ENCODE results near the gene OSBPL1A. TPM values are rescaled to one million over a fixed set of nuclear protein-coding genes. Genes with fewer than 3 reads are reported as not detected.
A peak's percentile ranks its signal among the peaks of the same experiment; 100 is the strongest.
"Not testable (repeated sequence)": the region's sequence is repeated elsewhere in the genome, so short reads cannot be mapped to it uniquely, and the experiment has no call there.

Gene OSBPL1A
- total RNA-seq, 1 donor from 2014 or later: 49.4 TPM

- intact Hi-C loops (cut with DNase I): no loop called here
- DNase-seq (ENCODE audit: low spot score): no peak
Measured at GRCh38 chr18:24402209-24402785, 4.7 kb upstream of the OSBPL1A start.

DNA sequence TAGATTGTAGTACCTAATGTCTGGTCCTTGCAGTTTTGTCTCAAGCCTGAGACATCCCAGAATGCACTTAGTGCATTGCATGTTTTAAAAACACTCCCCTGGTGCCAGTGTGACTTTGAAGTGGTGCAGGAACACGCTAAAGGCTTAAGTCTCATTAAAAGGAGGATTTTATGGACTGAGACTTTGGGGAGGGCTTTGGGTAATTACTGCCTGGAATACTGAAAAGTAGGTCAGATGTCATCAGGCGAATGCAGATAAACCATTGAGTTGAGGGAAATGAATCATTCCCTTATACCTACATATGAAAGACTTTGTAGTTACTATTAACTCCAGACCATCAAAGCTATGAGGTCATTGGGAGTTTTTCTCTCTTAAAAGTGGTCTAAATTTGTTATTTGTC, 3.0 kb upstream of the OSBPL1A start:
- DNase-seq (ENCODE audit: low spot score): no peak
- intact Hi-C loops (cut with DNase I): no loop called here

DNA sequence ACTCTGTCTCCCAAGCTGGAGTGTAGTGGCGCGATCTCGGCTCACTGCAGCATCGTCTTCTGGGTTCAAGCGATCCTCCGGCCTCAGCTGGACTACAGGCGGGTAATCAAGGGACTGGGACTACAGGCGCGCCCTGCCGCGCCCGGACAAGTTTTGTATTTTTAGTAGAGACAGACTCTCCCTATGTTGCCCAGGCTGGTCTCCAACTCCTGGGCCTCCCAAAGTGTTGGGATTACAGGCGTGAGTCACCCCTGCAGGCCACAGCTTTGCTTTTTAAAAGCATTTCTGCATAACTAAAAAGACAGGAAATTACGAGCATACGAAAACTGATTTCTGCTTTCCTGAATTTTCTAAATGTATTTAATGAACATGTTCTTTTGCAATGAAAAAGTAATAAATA, 916 bp upstream of the OSBPL1A start:
- intact Hi-C loops (cut with DNase I): loop anchor here (5.0 kb wide), 1 partner anchor 954 kb away; the partner anchor contains the start of gene ZNF521
- DNase-seq (ENCODE audit: low spot score): no peak

GRCh38 chr18:24397131-24397693, 412 bp downstream of the OSBPL1A start:
- DNase-seq (ENCODE audit: low spot score): peak; percentile 78
- intact Hi-C loops (cut with DNase I): loop anchor here (5.0 kb wide), 1 partner anchor 955 kb away; the partner anchor contains the start of gene ZNF521

GRCh38 chr18:24396082-24396633, 1.5 kb downstream of the OSBPL1A start:
- intact Hi-C loops (cut with DNase I): loop anchor here (5.0 kb wide), 1 partner anchor 956 kb away; the partner anchor contains the start of gene ZNF521
- DNase-seq (ENCODE audit: low spot score): no peak

GRCh38 chr18:24395049-24395795, 2.4 kb downstream of the OSBPL1A start:
- intact Hi-C loops (cut with DNase I): loop anchor here (5.0 kb wide), 1 partner anchor 957 kb away; the partner anchor contains the start of gene ZNF521
- no peak for DNase-seq (ENCODE audit: low spot score)

DNA sequence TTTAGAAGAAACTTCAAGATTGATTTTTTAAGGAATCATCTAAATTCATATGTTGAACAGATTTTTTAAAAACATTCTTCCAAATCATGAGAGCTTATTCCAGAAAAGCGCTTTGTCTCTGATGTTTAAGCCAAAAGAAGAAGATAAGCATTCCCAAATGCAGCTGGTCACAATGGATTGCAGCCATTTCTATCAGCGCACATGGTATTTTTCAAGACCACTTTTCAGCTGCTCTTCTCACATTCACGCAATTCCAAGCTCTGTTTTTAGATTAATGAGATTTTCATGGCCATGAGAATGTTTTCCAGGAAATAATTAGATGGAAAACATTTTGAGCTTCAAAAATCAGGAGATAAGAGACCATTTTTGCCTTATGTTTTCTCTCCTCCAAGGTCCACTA, 8.7 kb downstream of the OSBPL1A start:
- DNase-seq (ENCODE audit: low spot score): no peak
- intact Hi-C loops (cut with DNase I): no loop called here

- intact Hi-C loops (cut with DNase I): no loop called here
- DNase-seq (ENCODE audit: low spot score): no peak
Measured at GRCh38 chr18:24386681-24387080, 10.9 kb downstream of the OSBPL1A start.

- DNase-seq (ENCODE audit: low spot score): no peak
- intact Hi-C loops (cut with DNase I): no loop called here
Measured at GRCh38 chr18:24381126-24381525, 16.5 kb downstream of the OSBPL1A start.

- intact Hi-C loops (cut with DNase I): no loop called here
Measured at GRCh38 chr18:24380163-24380747, 17.4 kb downstream of the OSBPL1A start.

GRCh38 chr18:24378598-24378997, 19.0 kb downstream of the OSBPL1A start:
- intact Hi-C loops (cut with DNase I): no loop called here
- DNase-seq (ENCODE audit: low spot score): no peak

More at GRCh38 chr18:24380163-24380747, 17.4 kb downstream of the OSBPL1A start:
- no peak for DNase-seq (ENCODE audit: low spot score)

DNA sequence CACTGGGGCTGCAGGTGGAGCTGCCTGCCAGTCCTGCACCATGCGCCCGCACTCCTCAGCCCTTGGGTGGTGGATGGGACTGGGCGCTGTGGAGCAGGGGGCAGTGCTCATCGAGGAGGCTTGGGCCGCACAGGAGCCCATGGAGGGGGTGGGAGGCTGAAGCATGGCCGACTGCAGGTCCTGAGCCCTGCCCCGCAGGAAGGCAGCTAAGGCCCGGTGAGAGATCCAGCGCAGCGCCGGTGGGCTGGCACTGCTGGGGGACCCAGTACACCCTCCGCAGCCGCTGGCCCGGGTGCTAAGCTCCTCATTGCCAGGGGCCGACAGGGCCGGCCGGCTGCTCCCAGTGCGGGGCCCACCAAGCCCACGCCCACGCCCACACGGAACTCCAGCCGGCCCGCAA, 21.1 kb downstream of the OSBPL1A start:
- DNase-seq (ENCODE audit: low spot score); intact Hi-C loops (cut with DNase I): not testable (repeated sequence)

GRCh38 chr18:24373328-24373727, 24.3 kb downstream of the OSBPL1A start:
- intact Hi-C loops (cut with DNase I): loop anchor here (5.0 kb wide), 1 partner anchor 49 kb away; no protein-coding TSS in a partner anchor
- no peak for DNase-seq (ENCODE audit: low spot score)

- intact Hi-C loops (cut with DNase I): loop anchor here (5.0 kb wide), 1 partner anchor 50 kb away; no protein-coding TSS in a partner anchor
- no peak for DNase-seq (ENCODE audit: low spot score)
Measured at GRCh38 chr18:24372279-24372872, 25.2 kb downstream of the OSBPL1A start.

GRCh38 chr18:24370120-24370519, 27.5 kb downstream of the OSBPL1A start:
- intact Hi-C loops (cut with DNase I): loop anchor here (5.0 kb wide), 1 partner anchor 52 kb away; no protein-coding TSS in a partner anchor
- DNase-seq (ENCODE audit: low spot score): no peak

GRCh38 chr18:24369426-24369825, 28.2 kb downstream of the OSBPL1A start:
- intact Hi-C loops (cut with DNase I): no loop called here

GRCh38 chr18:24368749-24369148, 28.9 kb downstream of the OSBPL1A start:
- intact Hi-C loops (cut with DNase I): no loop called here
- DNase-seq (ENCODE audit: low spot score): no peak

More at GRCh38 chr18:24369426-24369825, 28.2 kb downstream of the OSBPL1A start:
- DNase-seq (ENCODE audit: low spot score): no peak

DNA sequence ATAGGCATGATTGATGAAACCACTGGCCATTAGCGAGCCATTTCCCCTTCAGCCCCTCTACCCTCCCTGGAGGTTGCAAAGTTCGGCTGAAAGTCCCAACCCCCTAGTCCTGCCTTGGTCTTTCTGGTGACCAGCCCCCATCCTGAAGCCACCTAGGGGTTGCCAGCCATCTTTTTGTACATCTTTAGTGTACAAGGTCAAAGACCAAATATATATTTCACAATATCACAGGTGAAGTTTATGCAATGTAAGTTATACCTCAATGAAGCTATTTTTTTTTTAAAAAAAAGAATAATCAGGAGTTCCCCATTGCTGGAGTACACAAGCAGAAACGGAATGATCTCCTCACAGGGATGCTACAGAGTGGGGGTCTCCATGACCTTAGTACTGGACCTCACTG, 31.3 kb downstream of the OSBPL1A start:
- intact Hi-C loops (cut with DNase I): no loop called here
- no peak for DNase-seq (ENCODE audit: low spot score)

DNA sequence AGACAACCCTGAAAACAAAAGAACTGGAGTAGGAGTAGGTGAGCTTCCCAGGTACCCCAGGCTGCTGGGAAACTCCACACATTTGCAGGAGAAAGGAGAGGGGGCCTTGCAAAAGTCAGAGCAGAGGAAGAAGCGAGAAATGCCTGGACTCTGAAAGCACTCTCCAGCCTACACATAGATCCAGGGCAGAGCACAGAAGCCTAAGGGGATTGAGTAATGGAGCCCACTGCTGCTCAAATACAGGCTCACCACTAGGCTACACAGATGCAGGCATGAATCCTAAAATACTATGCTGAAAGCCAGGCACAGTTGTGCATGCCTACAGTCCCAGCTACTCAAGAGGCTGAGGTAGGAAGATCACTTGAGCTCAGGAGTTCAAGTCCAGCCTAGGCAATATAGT, 33.4 kb downstream of the OSBPL1A start:
- DNase-seq (ENCODE audit: low spot score): no peak
- intact Hi-C loops (cut with DNase I): no loop called here

Data from cardiac septum (tissue), 1 donor.